NB4 (cell line): ENCODE measurements around the gene GINS2.

Experiments
- DNase-seq: peaks from one replicate; pipeline ENCODE4 v3.0.0; 2010; ENCODE audit warnings: low read depth
- H3K4me3 ChIP-seq: one replicate; pipeline ENCODE4 v1.5.1; 2011; ENCODE audit warnings: mild to moderate bottlenecking, low read depth, low read length, moderate library complexity
- CTCF ChIP-seq: IDR thresholded peaks from one replicate; pipeline ENCODE4 v1.5.1; 2012; ENCODE audit warnings: low read depth, low read length
- MAX ChIP-seq: IDR thresholded peaks from 2 replicates; pipeline ENCODE4 v1.6.1; 2011; ENCODE audit warnings: low read depth, low read length
- MYC ChIP-seq: IDR thresholded peaks from 2 replicates; pipeline ENCODE4 v1.6.1; 2011; ENCODE audit warnings: low read depth, low read length
- POLR2A ChIP-seq: IDR thresholded peaks from 2 replicates; pipeline ENCODE4 v1.6.1; 2011; ENCODE audit warnings: mild to moderate bottlenecking; ENCODE audit not compliant: insufficient read length; ENCODE audit errors: extremely low read depth

GINS2 gene

GRCh38 chr16:85699628-85700027, 10.9 kb upstream of the GINS2 start:
- H3K4me3 ChIP-seq = no peak overlapping the region
- no peak for DNase-seq
- no peak for TF ChIP-seq MYC
- no peak for TF ChIP-seq CTCF
- TF ChIP-seq MAX = no peak
- TF ChIP-seq POLR2A = no peak

GRCh38 chr16:85698935-85699558, 10.3 kb upstream of the GINS2 start:
- DNase-seq = no peak
- TF ChIP-seq POLR2A (no peak), MYC (no peak), CTCF (no peak), MAX (no peak)
- no peak overlapping the region for H3K4me3 ChIP-seq

- TF ChIP-seq MAX = no peak
- TF ChIP-seq POLR2A = no peak
- TF ChIP-seq MYC = no peak
- TF ChIP-seq CTCF = no peak
- H3K4me3 ChIP-seq = no peak overlapping the region
- no peak for DNase-seq
These were observed 9.7 kb upstream of the GINS2 start for GRCh38 chr16:85698459-85698891.

- no peak for DNase-seq
- no peak for TF ChIP-seq POLR2A
- no peak for TF ChIP-seq MYC
- TF ChIP-seq MAX = no peak
- no peak for TF ChIP-seq CTCF
- H3K4me3 ChIP-seq = no peak overlapping the region
These were observed 8.7 kb upstream of the GINS2 start for GRCh38 chr16:85697431-85697830.

- no peak overlapping the region for H3K4me3 ChIP-seq
- TF ChIP-seq CTCF (no peak), MYC (no peak), MAX (no peak), POLR2A (no peak)
- DNase-seq = no peak
These were observed 8.0 kb upstream of the GINS2 start for GRCh38 chr16:85696781-85697180.
